IPS DF 6.9 (cell line): Measurements from ENCODE around the gene PPARG.
"Not testable (repeated sequence)": the region's sequence is repeated elsewhere in the genome, so short reads cannot be mapped to it uniquely, and the experiment has no call there.

ENCODE experiments used
- DNase-seq: peaks from one replicate; pipeline ENCODE4 v3.0.0-alpha.2; 2013; ENCODE audit warnings: low read depth, low spot score
- H3K27ac ChIP-seq: one replicate; pipeline ENCODE4 v1.5.1; 2013; ENCODE audit warnings: low read length, control low read depth
- H3K27me3 ChIP-seq: 2 replicates; pipeline ENCODE4 v1.6.1; 2013; ENCODE audit warnings: mild to moderate bottlenecking, low read length; ENCODE audit not compliant: control insufficient read depth, insufficient read depth
- H3K36me3 ChIP-seq: 2 replicates; pipeline ENCODE4 v1.6.1; 2013; ENCODE audit warnings: low read length; ENCODE audit not compliant: control insufficient read depth, insufficient read depth
- H3K4me1 ChIP-seq: 2 replicates; pipeline ENCODE4 v1.6.1; 2013; ENCODE audit warnings: low read length; ENCODE audit not compliant: control insufficient read depth, insufficient read depth
- H3K4me3 ChIP-seq: 2 replicates; pipeline ENCODE4 v1.5.1; 2013; ENCODE audit warnings: mild to moderate bottlenecking, low read length
- H3K9me3 ChIP-seq: 2 replicates; pipeline ENCODE4 v1.6.1; 2013; ENCODE audit warnings: low read length, inconsistent platforms; ENCODE audit not compliant: control insufficient read depth, insufficient read depth
- WGBS: extraction: QIAGEN DNeasy Blood & Tissue Kit; methylation state at CpG from one replicate; pipeline ENCODE4 v1.1.7; 2013; ENCODE audit warnings: mixed read lengths, missing lambda C conversion rate; ENCODE audit not compliant: insufficient read length, insufficient coverage; 5-methylcytosine and 5-hydroxymethylcytosine counted together

Gene PPARG

GRCh38 chr3:12452361-12453330, 163.8 kb downstream of the PPARG start:
- WGBS: no CpG with 5 or more reads among the region's 12 CpGs
- no peak overlapping the region for H3K4me3 ChIP-seq
- H3K27ac ChIP-seq: no peak overlapping the region

DNA sequence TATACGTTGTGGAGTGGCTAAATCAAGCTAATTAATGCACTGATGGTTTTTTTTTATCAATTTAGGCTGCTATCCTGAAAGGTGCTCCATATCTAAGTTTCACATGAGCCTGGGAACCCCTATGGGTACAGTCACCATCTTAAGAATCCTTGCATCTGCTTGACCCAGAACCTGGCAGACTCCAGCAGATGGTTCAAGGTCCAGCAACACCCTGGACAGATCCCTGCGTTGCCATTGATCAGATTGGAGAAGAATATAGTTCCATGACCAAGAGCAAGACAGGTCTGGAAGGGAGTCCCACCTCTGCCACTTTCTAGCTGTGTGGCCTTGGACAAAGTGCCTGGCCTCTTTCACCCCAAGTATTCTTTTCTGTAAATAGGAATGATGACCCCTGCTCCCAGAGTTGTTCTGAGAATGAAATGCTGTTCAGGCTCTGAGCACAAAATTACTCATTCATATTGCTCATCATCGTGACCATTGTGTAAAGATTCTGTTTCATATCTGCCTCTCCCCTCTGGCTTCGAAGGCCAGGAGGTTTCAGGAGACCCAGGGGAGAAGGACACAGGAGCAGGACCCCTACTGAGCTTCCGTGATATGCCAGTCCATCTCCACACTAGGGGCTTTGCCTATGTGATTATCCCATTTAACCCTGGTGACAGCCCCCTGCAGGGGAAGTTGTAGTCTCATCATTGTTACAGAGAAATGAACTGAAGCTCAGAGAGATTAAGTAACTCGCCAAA, 165.4 kb downstream of the PPARG start:
- no peak for DNase-seq
- WGBS: no CpG with 5 or more reads among the region's 6 CpGs
- Histone ChIP-seq H3K4me1 (no peaks in the 10 kb centered on the region), H3K9me3 (no peaks in the 10 kb centered on the region), H3K4me3 (no peak overlapping the region), H3K27me3 (no peaks in the 10 kb centered on the region), H3K36me3 (no peaks in the 10 kb centered on the region), H3K27ac (no peak overlapping the region)

More at GRCh38 chr3:12452361-12453330, 163.8 kb downstream of the PPARG start:
- no peaks in the 10 kb centered on the region for H3K4me1 ChIP-seq
- no peaks in the 10 kb centered on the region for H3K36me3 ChIP-seq
- no peaks in the 10 kb centered on the region for H3K9me3 ChIP-seq
- DNase-seq: no peak
- H3K27me3 ChIP-seq: no peaks in the 10 kb centered on the region

DNA sequence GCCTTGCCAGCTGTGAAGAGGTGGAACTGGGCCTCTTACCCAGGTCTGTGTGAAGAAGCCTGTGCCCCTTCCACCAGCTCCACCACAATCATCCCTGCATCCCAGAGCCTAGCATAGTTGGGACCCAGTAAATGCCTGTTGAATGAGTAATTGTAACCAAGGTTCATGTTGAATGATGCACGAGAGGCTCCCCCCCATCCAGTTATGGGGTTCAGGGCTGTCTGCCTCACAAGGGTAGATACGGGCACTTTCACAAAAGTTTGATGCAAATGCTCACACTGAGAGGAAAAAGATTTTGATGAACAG, 165.9 kb downstream of the PPARG start:
- H3K27me3 ChIP-seq: no peaks in the 10 kb centered on the region
- no peak for DNase-seq
- H3K36me3 ChIP-seq: no peaks in the 10 kb centered on the region
- H3K27ac ChIP-seq: no peak overlapping the region
- no CpG with 5 or more reads among the region's 2 CpGs for WGBS
- H3K4me1 ChIP-seq: no peaks in the 10 kb centered on the region
- no peak overlapping the region for H3K4me3 ChIP-seq
- no peaks in the 10 kb centered on the region for H3K9me3 ChIP-seq

- Histone ChIP-seq H3K9me3 (no peaks in the 10 kb centered on the region), H3K27me3 (no peaks in the 10 kb centered on the region), H3K27ac (no peak overlapping the region), H3K4me1 (no peaks in the 10 kb centered on the region), H3K4me3 (no peak overlapping the region), H3K36me3 (no peaks in the 10 kb centered on the region)
- DNase-seq: no peak
- WGBS: no CpG with 5 or more reads among the region's 7 CpGs
Measured at GRCh38 chr3:12455740-12456139, 166.9 kb downstream of the PPARG start.

- no CpG with 5 or more reads among the region's 3 CpGs for WGBS
- Histone ChIP-seq H3K36me3 (no peaks in the 10 kb centered on the region), H3K4me1 (no peaks in the 10 kb centered on the region)
Measured at GRCh38 chr3:12456441-12456840, 167.6 kb downstream of the PPARG start.

GRCh38 chr3:12457380-12457779, 168.5 kb downstream of the PPARG start:
- no CpG with 5 or more reads among the region's 4 CpGs for WGBS
- H3K4me1 ChIP-seq, H3K36me3 ChIP-seq, H3K9me3 ChIP-seq, DNase-seq, H3K27ac ChIP-seq, H3K4me3 ChIP-seq, H3K27me3 ChIP-seq: not testable (repeated sequence)

More at GRCh38 chr3:12456441-12456840, 167.6 kb downstream of the PPARG start:
- DNase-seq: no peak
- Histone ChIP-seq H3K27me3 (no peaks in the 10 kb centered on the region), H3K9me3 (no peaks in the 10 kb centered on the region), H3K27ac (no peak overlapping the region), H3K4me3 (no peak overlapping the region)

DNA sequence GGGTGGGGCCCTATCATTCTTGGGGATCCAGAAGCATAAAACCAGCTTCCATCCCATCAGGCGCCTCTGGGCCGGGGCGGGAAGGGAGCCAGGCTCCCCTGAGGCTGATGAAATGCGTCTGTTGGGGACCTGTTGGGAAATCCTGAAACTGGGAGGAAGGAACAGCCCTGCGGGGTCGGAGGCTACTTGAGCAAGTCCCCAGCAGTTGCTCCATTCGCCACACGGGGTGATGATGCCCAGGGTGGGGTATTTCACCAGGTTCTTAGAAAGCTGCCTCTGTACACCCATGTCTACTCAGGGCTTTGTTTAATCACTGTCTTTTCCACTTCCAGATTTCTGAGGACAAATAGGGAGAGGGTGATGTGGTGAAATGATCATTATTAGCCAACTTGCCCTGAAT, 170.0 kb downstream of the PPARG start:
- Histone ChIP-seq H3K4me3 (no peak overlapping the region), H3K36me3 (no peaks in the 10 kb centered on the region), H3K27ac (no peak overlapping the region), H3K27me3 (no peaks in the 10 kb centered on the region), H3K4me1 (no peaks in the 10 kb centered on the region; the same call in 1 of the 2 replicates), H3K9me3 (no peaks in the 10 kb centered on the region)
- no peak for DNase-seq
- no CpG with 5 or more reads among the region's 8 CpGs for WGBS

DNA sequence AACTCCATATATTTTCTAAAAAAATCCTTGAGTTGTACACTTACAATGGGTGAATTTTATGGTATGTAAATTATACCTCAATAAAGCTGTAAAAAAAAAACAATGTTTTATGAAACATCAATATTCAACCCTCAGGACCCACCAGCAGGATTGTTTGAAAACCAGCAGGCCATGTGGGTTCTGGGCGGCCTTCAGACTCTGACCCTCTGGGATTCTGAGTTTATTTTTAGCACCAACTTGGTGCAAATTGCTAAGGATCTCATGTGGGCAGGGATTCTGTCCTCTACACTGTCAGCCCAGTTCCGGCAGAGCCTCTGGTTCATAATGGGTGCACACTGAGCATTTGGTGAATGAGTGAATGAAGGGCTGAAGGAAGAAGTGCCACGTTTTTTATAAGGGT, 171.3 kb downstream of the PPARG start:
- Histone ChIP-seq H3K27me3 (no peaks in the 10 kb centered on the region), H3K4me3 (no peak overlapping the region), H3K27ac (no peak overlapping the region), H3K4me1 (no peaks in the 10 kb centered on the region; the same call in 1 of the 2 replicates), H3K36me3 (no peaks in the 10 kb centered on the region), H3K9me3 (no peaks in the 10 kb centered on the region)
- WGBS: no CpG with 5 or more reads among the region's 3 CpGs
- no peak for DNase-seq

DNA sequence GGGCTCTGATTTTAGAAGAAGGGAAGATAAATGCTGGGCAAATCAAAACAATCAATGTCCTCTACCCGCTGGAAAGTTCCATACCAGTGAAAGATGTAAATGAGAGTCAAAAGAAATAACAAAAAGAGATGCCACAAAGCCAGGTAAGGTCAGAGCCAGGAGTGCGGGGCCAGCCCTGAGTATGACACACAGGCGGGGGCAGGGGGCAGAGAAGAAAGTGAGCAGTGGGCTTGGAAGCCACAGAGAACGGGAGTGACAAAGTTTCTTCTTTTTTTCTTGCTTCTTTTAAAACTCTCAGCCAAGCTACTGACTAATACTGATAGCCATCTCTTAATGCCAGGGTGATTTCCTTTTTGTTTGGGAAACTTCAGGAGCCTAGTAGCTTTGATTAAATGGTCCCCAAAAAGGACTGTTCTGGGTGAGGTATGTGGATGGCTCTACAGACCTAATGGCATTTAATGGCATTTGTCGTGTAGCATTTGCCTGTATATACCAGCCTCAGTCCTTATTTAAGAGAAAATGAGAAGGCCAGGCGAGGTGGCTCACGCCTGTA, 172.3 kb downstream of the PPARG start:
- no peak for DNase-seq
- H3K4me3 ChIP-seq: no peak overlapping the region
- H3K27me3 ChIP-seq: no peaks in the 10 kb centered on the region
- H3K27ac ChIP-seq: no peak overlapping the region
- no peaks in the 10 kb centered on the region; the same call in 1 of the 2 replicates for H3K4me1 ChIP-seq
- WGBS: no CpG with 5 or more reads among the region's 7 CpGs
- H3K36me3 ChIP-seq: no peaks in the 10 kb centered on the region
- no peaks in the 10 kb centered on the region for H3K9me3 ChIP-seq

GRCh38 chr3:12462159-12462947, 173.5 kb downstream of the PPARG start:
- no peak overlapping the region for H3K27ac ChIP-seq
- WGBS: no CpG with 5 or more reads among the region's 9 CpGs

More at GRCh38 chr3:12462159-12462947, 173.5 kb downstream of the PPARG start:
- H3K4me1 ChIP-seq: no peaks in the 10 kb centered on the region; the same call in 1 of the 2 replicates
- DNase-seq: no peak
- H3K36me3 ChIP-seq: no peaks in the 10 kb centered on the region
- H3K9me3 ChIP-seq: no peaks in the 10 kb centered on the region
- H3K4me3 ChIP-seq: no peak overlapping the region
- no peaks in the 10 kb centered on the region for H3K27me3 ChIP-seq
